ENCODE data around the gene DCBLD1.

Gene DCBLD1

DNA sequence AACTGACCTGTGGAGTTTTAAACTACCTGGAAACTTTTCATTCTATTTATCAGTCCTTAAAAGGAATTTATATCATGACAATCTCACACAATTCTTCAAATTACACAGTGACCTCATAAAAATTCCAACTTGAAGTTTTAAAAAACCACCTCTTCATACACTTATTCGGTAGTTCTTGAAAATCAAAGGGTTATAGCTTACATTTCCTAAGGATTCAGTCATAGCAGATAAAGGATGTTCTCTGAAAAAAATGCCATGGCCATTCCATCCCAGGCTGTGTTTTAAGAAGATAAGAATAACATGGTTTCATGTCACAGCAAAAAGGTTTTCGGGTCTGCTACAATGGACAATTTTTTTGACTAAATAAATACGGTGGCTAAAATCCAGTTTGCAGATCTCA is 78.7 kb downstream of the DCBLD1 start:
- no peak for DNase-seq

- no peak for DNase-seq
Measured at GRCh38 chr6:117564681-117565080, 82.2 kb downstream of the DCBLD1 start.

GRCh38 chr6:117568247-117568646 is 85.8 kb downstream of the DCBLD1 start:
- no peak for DNase-seq

DNA sequence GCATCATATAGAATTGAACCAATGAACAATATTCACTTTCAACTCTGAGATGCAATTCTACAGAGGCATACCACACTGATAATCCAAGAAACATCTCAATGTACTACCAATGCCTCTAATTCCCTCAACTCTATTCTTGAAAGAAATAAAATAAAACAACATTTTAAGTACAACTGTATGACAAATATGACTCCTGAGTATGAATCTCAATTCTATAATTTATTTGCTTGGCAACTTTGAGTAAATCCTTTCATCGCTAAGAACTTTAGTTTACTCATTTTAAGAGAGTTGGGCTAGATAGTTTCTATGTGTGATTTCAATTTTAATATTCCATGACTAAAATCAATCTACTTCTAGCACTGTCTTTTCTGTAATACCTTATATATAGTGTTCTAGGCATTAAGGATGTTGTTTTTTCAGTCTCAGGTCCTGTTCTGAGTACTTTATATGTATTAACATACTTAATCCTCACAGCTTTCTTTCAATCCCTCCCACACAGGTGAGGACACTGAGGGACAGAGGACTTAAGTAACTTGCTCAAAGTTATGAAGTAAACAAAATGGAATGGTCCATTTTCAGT is 86.4 kb downstream of the DCBLD1 start:
- no peak for DNase-seq

DNA sequence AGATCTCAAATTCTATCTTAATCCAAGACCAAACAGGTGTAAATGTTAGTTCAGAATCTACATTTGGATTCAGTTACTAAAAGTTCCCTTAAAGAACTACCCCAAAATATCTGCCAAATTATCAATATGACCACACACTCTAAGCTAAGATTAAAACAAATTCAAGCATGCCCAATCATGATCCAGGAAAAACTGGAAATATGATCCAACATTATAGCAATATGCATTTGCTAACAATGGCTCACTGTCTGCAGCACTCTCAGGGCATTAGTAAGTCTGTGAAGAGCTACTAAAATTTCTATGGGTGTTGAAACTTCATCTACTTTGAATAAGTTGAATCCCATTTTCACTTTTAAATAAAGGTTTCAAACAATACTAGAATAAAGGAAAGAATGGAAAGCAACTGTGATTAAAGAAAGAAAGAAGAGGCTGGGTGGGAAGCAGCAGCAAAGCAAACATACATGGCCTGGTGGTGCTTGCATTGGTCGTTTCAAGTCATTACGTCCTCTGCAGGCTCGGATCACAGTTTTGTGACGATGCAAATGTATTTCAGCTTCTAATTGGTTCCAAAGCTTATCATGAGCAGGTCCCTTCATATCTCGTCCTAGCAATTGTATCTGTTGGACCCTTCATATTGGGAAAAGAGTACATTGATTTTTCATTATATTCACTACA is 90.7 kb downstream of the DCBLD1 start:
- no peak for DNase-seq

GRCh38 chr6:117574198-117574597 is 91.7 kb downstream of the DCBLD1 start:
- DNase-seq: no peak

DNA sequence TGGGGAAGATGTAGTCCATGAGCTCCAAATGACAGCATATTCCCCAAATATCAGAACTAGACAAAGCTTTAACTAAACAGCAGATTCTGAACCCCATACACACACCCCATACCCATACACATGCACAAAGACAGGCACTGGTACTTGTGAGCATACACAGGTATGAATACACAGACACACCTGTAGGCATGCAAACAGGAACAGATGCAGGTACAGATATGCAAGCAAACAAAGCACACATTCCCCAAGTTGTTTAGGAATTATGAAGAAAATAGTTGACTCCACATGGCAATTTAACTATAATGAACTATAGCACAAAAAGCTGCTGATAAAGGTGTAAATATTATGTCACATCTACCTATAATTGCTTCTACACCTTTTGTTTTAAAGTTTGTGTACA is 103.2 kb downstream of the DCBLD1 start:
- no peak for DNase-seq

DNA sequence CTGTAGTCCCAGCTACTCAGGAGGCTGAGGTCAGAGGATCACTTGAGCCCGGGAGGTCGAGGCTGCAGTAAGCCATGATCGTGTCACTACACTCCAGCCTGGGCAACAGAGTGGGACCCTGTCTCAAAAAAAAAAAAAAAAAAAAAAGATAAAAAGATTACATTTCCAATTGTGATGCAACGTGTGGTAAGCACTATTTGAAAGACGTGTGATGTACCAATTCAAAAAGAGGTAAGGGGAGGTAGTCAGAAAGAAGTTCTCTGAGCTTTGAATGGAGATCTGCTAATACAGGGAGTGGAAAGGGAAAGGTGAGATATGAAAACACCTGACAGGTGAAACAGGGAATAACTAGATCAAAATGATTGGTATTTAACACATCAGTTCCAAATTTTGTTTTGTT is 108.0 kb downstream of the DCBLD1 start:
- DNase-seq: no peak

- no peak for DNase-seq
Measured at GRCh38 chr6:117591405-117591804, 108.9 kb downstream of the DCBLD1 start.

GRCh38 chr6:117592983-117593759 is 110.7 kb downstream of the DCBLD1 start:
- no peak for DNase-seq

GRCh38 chr6:117595099-117595923 is 112.8 kb downstream of the DCBLD1 start:
- DNase-seq: no peak

DNA sequence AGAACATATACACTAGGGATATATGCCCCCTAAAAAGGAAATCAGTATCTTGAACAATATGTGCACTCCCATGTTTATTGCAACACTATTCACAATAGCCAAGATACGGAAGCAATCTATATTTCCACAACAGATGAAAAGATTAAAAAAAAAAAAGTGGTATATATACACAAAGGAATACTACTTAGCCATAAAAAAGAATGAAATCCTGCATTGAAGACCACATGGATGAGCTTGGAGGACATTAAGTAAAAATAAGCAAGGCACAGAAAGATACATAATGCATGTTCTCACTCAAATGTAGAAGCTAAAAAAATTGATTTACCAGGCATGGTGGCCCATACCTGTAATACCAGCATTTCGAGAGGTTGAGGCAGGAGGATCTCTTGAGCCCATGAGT is 115.3 kb downstream of the DCBLD1 start:
- DNase-seq: no peak
